HepG2 (cell line): Measurements from ENCODE around the gene DPH6. TPM values are rescaled to one million over a fixed set of nuclear protein-coding genes. Genes with fewer than 3 reads are reported as not detected.

ENCODE experiments used
- ATAC-seq: fragments of 200-7000 bp; cut with Tn5 transposase; 3 replicates; pipeline ENCODE4 v1.9.1; 2020; ENCODE audit warnings: mild to moderate bottlenecking, moderate library complexity
- BruUV-seq: library from RNA; stranded (reverse); fragments of 400-500 nt; replicated peaks from 2 replicates; lab custom pipeline; 2021; lab: Mats Ljungman, UMichigan
- CTCF ChIA-PET: fragments of 300-600 bp; formaldehyde crosslinking; extraction: SDS; loops from one replicate; lab custom pipeline; 2021; ENCODE audit warnings: low total read pairs, inconsistent platforms, low intra/inter-chr PET ratio; lab: Yijun Ruan, JAX
- POLR2A ChIA-PET: fragments of 350-600 bp; sonication (Branson Sonifier 250); formaldehyde crosslinking; loops from one replicate; lab custom pipeline; 2020; ENCODE audit warnings: antibody characterized with exemption, inconsistent platforms; lab: Yijun Ruan, JAX
- DNase-seq: peaks from one replicate; pipeline ENCODE4 v3.0.0-alpha.2; 2015; ENCODE audit warnings: low spot score
- FAIRE-seq: peaks from 3 replicates; lab custom pipeline; 2011; peaks lifted over from hg19 to GRCh38; lab: Jason Lieb, UNC
- H2AFZ ChIP-seq: one replicate; pipeline ENCODE4 v1.6.1; 2011; ENCODE audit warnings: low read length, inconsistent platforms
- H3K27ac ChIP-seq: fragments of 300-600 bp; 3 replicates; pipeline ENCODE4 v1.8.0; 2011; ENCODE audit warnings: mixed run types, mild to moderate bottlenecking, mixed read lengths, low read length, inconsistent platforms; ENCODE audit not compliant: insufficient read depth; ENCODE audit errors: extremely low read length
- H3K27me3 ChIP-seq, 2 experiments: fragments of 200-600 bp in 1 of 2; 2 replicates in 1 of 2; 3 replicates in 1 of 2; pipeline versions ENCODE4 v1.6.0 to v1.8.0; 2011; ENCODE audit warnings: low read length in 2 of 2, mild to moderate bottlenecking in 2 of 2, moderate library complexity in 2 of 2, inconsistent platforms in 1 of 2; ENCODE audit not compliant: insufficient read depth in 2 of 2, control insufficient read depth in 1 of 2
- H3K36me3 ChIP-seq, 2 experiments: fragments of 200-600 bp in 1 of 2; replicated peaks in 1 of 2; 2 replicates in 1 of 2; 3 replicates in 1 of 2; pipeline versions ENCODE4 v1.5.1 to v1.8.0; 2011; ENCODE audit warnings: low read length in 2 of 2, inconsistent platforms in 1 of 2; ENCODE audit not compliant: insufficient read depth in 2 of 2, control insufficient read depth in 1 of 2
- H3K4me1 ChIP-seq: 2 replicates; pipeline ENCODE4 v1.5.1; 2012; ENCODE audit warnings: low read length, inconsistent platforms; ENCODE audit not compliant: insufficient read depth
- H3K4me2 ChIP-seq: 2 replicates; pipeline ENCODE4 v1.6.0; 2011; ENCODE audit warnings: low read depth, low read length, inconsistent platforms
- H3K4me3 ChIP-seq, 3 experiments: fragments of 200-600 bp in 1 of 3; sonication (generic), shearing (Covaris generic) in 1 of 3; replicated peaks in 1 of 3; 2 replicates each; pipeline ENCODE4 v1.5.1; 2011 to 2016; ENCODE audit warnings: low read length in 3 of 3, inconsistent platforms in 2 of 3, low read depth in 2 of 3, mild to moderate bottlenecking in 2 of 3, control low read depth in 1 of 3, mixed read lengths in 1 of 3; ENCODE audit not compliant: insufficient read depth in 1 of 3
- H3K79me2 ChIP-seq: one replicate; pipeline ENCODE4 v1.6.1; 2011; ENCODE audit warnings: low read length, inconsistent platforms; ENCODE audit not compliant: insufficient read depth
- H3K9ac ChIP-seq: 2 replicates; pipeline ENCODE4 v1.6.0; 2011; ENCODE audit warnings: mild to moderate bottlenecking, low read depth, low read length, inconsistent platforms; ENCODE audit not compliant: insufficient read depth
- H3K9me3 ChIP-seq: 2 replicates; pipeline ENCODE4 v1.5.1; 2012; ENCODE audit warnings: mild to moderate bottlenecking, low read length
- H4K20me1 ChIP-seq: 2 replicates; pipeline ENCODE4 v1.6.0; 2011; ENCODE audit warnings: inconsistent platforms, mild to moderate bottlenecking, low read length, moderate library complexity; ENCODE audit not compliant: insufficient read depth
- IRX3 ChIP-seq: sonication (generic); formaldehyde crosslinking; IDR thresholded peaks from 2 replicates; pipeline ENCODE4 v1.8.1; 2023; ENCODE audit warnings: mild to moderate bottlenecking, low read depth, missing genetic modification reagents, borderline replicate concordance
- KDM5B ChIP-seq: sonication (generic); formaldehyde crosslinking; IDR thresholded peaks from 2 replicates; pipeline ENCODE4 v1.4.0; 2020; ENCODE audit warnings: missing genetic modification reagents, mild to moderate bottlenecking, borderline replicate concordance
- KLF6 ChIP-seq: IDR thresholded peaks from 2 replicates; pipeline ENCODE4 v1.8.0; 2016; ENCODE audit warnings: missing biosample characterization, missing genetic modification reagents
- PBX2 ChIP-seq: IDR thresholded peaks from 2 replicates; pipeline ENCODE4 v1.6.1; 2016; ENCODE audit warnings: control low read depth
- TCF7 ChIP-seq: sonication (generic); IDR thresholded peaks from 2 replicates; pipeline ENCODE4 v1.6.1; 2016; ENCODE audit warnings: antibody characterized with exemption, low read depth
- ZBTB7A ChIP-seq: sonication (generic); formaldehyde crosslinking; IDR thresholded peaks from 2 replicates; pipeline ENCODE4 v1.8.0; 2022; ENCODE audit warnings: mild to moderate bottlenecking, missing genetic modification reagents
- ZNF275 ChIP-seq: sonication (generic); formaldehyde crosslinking; IDR thresholded peaks from 2 replicates; pipeline ENCODE4 v1.8.0; 2022; ENCODE audit warnings: missing genetic modification reagents, mild to moderate bottlenecking, inconsistent platforms, borderline replicate concordance
- ZNF773 ChIP-seq: sonication (generic); formaldehyde crosslinking; IDR thresholded peaks from 2 replicates; pipeline ENCODE4 v1.4.0; 2020; ENCODE audit warnings: missing genetic modification reagents, borderline replicate concordance
- WGBS: methylation state at CpG from one replicate; pipeline ENCODE4 v1.1.6; 2017; ENCODE audit warnings: low lambda C conversion rate; 5-methylcytosine and 5-hydroxymethylcytosine counted together
- in situ Hi-C: cut with HindIII; loops from 2 replicates; pipeline ENCODE4 v1.10.0; 2017; ENCODE audit warnings: low pct_unique_long_range_greater_than_20kb; ENCODE audit not compliant: extremely low pct_ligation_motif_present
- intact Hi-C: fragments of 100-400 bp; cut with micrococcal nuclease; formaldehyde crosslinking; loops from one replicate; pipeline ENCODE4 v1.10.0; 2022; ENCODE audit not compliant: unreplicated experiment
- polyA plus RNA-seq, 8 experiments: library from polyadenylated mRNA; depleted of rRNA in 3 of 8; stranded (reverse) in 7 of 8; unstranded in 1 of 8; fragments of >200 nt; fragmentation: Illumina TruSeq in 4 of 8; extraction: Trizol in 4 of 8; gene quantifications; 2 replicates each; pipeline versions ENCODE4 v1.2.1 to v1.2.3, GENCODE V29; 2011 to 2016; ENCODE audit warnings: low read depth in 4 of 8, missing spikeins in 1 of 8, mixed read lengths in 1 of 8; ENCODE audit not compliant: insufficient read depth in 1 of 8
- total RNA-seq, 5 experiments: library from RNA; depleted of rRNA; stranded (reverse); fragments of >200 nt; fragmentation: Illumina TruSeq; extraction: Trizol; gene quantifications; 2 replicates each; pipeline ENCODE4 v1.2.3, GENCODE V29; 2016; ENCODE audit warnings: low read depth in 1 of 5
- TF ChIP-seq, protein P1 (sequence below): sonication (generic); formaldehyde crosslinking; IDR thresholded peaks from 2 replicates; pipeline ENCODE4 v1.4.0; 2020; ENCODE audit warnings: mild to moderate bottlenecking, missing genetic modification reagents, borderline replicate concordance

The DPH6 gene
- total and polyA plus RNA-seq, 2 of the 13 experiments (the other 11 are each of a cell fraction or from before 2014, with no cell fraction given): 10.2 to 25.8 TPM

DNA sequence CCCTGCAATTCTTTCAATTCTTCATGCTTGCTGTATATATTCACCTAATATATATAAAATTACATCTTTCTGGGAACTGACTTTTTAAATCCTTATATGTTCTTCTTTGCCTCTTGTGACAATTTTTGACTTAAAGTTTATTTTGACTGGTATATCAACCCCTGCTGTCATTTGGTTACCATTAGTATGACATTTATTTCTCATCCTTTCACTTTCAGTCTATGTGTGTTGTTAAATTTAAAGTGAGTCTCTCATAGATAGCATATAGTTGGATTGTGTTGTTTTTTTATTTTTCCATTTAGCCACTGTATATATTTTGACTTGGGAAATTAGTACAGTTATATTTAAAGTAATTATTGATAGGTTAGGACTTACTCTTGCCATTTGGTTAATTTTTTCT is 194.9 kb downstream of the DPH6 start (continued):
- TF ChIP-seq, protein P1, sequence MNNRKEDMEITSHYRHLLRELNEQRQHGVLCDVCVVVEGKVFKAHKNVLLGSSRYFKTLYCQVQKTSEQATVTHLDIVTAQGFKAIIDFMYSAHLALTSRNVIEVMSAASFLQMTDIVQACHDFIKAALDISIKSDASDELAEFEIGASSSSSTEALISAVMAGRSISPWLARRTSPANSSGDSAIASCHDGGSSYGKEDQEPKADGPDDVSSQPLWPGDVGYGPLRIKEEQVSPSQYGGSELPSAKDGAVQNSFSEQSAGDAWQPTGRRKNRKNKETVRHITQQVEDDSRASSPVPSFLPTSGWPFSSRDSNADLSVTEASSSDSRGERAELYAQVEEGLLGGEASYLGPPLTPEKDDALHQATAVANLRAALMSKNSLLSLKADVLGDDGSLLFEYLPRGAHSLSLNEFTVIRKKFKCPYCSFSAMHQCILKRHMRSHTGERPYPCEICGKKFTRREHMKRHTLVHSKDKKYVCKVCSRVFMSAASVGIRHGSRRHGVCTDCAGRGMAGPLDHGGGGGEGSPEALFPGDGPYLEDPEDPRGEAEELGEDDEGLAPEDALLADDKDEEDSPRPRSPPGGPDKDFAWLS (CRISPR knock-in tag): no peak

DNA sequence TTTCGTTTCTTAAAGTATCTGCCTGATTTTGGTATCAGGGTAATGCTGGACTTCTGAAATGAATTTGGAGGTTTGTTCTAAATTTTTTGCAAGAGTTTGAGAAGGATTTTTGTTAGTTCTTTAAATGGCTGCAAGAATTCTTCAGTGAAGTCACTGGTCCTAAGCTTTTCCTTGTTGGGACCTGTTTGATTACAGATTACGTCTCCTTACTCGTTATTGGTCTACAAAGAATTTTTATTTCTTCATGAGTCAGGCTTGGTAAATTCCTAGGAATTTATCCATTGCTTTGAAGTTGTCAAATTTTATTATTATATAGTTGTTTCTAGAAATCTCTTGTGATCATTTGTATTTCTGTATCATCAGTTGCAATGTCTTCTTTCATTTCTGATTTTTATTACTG is 196.0 kb downstream of the DPH6 start:
- no peak for ATAC-seq
- in situ Hi-C loops: no loop called here
- no peak overlapping the region for H3K4me2 ChIP-seq
- no peaks in the 10 kb centered on the region for H3K9me3 ChIP-seq
- H3K9ac ChIP-seq: no peak overlapping the region
- H4K20me1 ChIP-seq: no peaks in the 10 kb centered on the region
- 40% methylated on average over 3 of the region's 3 CpGs for WGBS
- DNase-seq: no peak
- H3K4me3 ChIP-seq: no peak overlapping the region
- no peak overlapping the region for H2AFZ ChIP-seq
- POLR2A ChIA-PET: no interaction called here
- intact Hi-C loops: no loop called here
- no peaks in the 10 kb centered on the region for H3K36me3 ChIP-seq
- FAIRE-seq: no peak
- H3K27me3 ChIP-seq: no peaks in the 10 kb centered on the region
- H3K27ac ChIP-seq: no peak overlapping the region
- TF ChIP-seq KDM5B (CRISPR knock-in tag): no peak
- no peak for TF ChIP-seq ZBTB7A (CRISPR knock-in tag)
- no peak for TF ChIP-seq ZNF773 (CRISPR knock-in tag)
- no peak for TF ChIP-seq KLF6 (CRISPR knock-in tag)
- TF ChIP-seq PBX2 (CRISPR knock-in tag): no peak
- TF ChIP-seq ZNF275 (CRISPR knock-in tag): no peak
- no peak for TF ChIP-seq TCF7
- TF ChIP-seq IRX3 (CRISPR knock-in tag): no peak
- TF ChIP-seq, all 625 proteins: peak for 0
- Histone ChIP-seq H3K4me1 (no peaks in the 10 kb centered on the region), H3K79me2 (no peaks in the 10 kb centered on the region)
- CTCF ChIA-PET: no interaction called here
- BruUV-seq: no TSS peak
